HEK293T (cell line): ENCODE measurements around the gene FMO2.
A peak's percentile ranks its signal among the peaks of the same experiment; 100 is the strongest.

Source experiments
- CTCF ChIA-PET: fragments of 350-600 bp; formaldehyde crosslinking; extraction: SDS; loops from one replicate; lab custom pipeline; 2021; ENCODE audit warnings: antibody characterized with exemption, inconsistent platforms; lab: Yijun Ruan, JAX
- POLR2A ChIA-PET: fragments of 350-600 bp; formaldehyde crosslinking; extraction: SDS; loops from one replicate; lab custom pipeline; 2020; ENCODE audit warnings: antibody characterized with exemption, inconsistent platforms; lab: Yijun Ruan, JAX
- DNase-seq: peaks from one replicate; pipeline ENCODE4 v3.0.0; 2012; ENCODE audit warnings: mixed read lengths; ENCODE audit errors: extremely low spot score
- ARNT ChIP-seq: fragments of 450-650 bp; IDR thresholded peaks from 2 replicates; pipeline ENCODE4 v1.6.1; 2017; ENCODE audit warnings: mild to moderate bottlenecking
- BHLHE40 ChIP-seq: fragments of 450-650 bp; IDR thresholded peaks from 2 replicates; pipeline ENCODE4 v1.6.1; 2016; ENCODE audit warnings: mild to moderate bottlenecking, moderate library complexity, borderline replicate concordance
- CTBP1 ChIP-seq: fragments of 450-650 bp; IDR thresholded peaks from 2 replicates; pipeline ENCODE4 v1.6.1; 2016; ENCODE audit warnings: borderline replicate concordance
- ELF4 ChIP-seq: fragments of 450-650 bp; IDR thresholded peaks from 2 replicates; pipeline ENCODE4 v1.6.1; 2017; ENCODE audit warnings: antibody characterized with exemption
- FOXA1 ChIP-seq: fragments of 450-650 bp; IDR thresholded peaks from 2 replicates; pipeline ENCODE4 v1.6.1; 2016; ENCODE audit warnings: mild to moderate bottlenecking
- FOXK2 ChIP-seq: fragments of 450-650 bp; IDR thresholded peaks from 2 replicates; pipeline ENCODE4 v1.6.1; 2016; ENCODE audit warnings: mild to moderate bottlenecking
- FOXM1 ChIP-seq: fragments of 450-650 bp; IDR thresholded peaks from 2 replicates; pipeline ENCODE4 v1.6.1; 2017; ENCODE audit warnings: mild to moderate bottlenecking, borderline replicate concordance
- HDGF ChIP-seq: fragments of 450-650 bp; IDR thresholded peaks from 2 replicates; pipeline ENCODE4 v1.6.1; 2017; ENCODE audit warnings: antibody characterized with exemption, borderline replicate concordance
- L3MBTL2 ChIP-seq: fragments of 450-650 bp; conservative IDR thresholded peaks from 2 replicates; pipeline ENCODE4 v1.6.1; 2016; ENCODE audit warnings: mild to moderate bottlenecking
- LEF1 ChIP-seq: fragments of 450-650 bp; IDR thresholded peaks from 2 replicates; pipeline ENCODE4 v1.6.1; 2017; ENCODE audit warnings: mild to moderate bottlenecking, borderline replicate concordance
- NFRKB ChIP-seq: fragments of 450-650 bp; IDR thresholded peaks from 2 replicates; pipeline ENCODE4 v1.6.1; 2016; ENCODE audit warnings: mild to moderate bottlenecking, moderate library complexity
- PKNOX1 ChIP-seq: fragments of 450-650 bp; IDR thresholded peaks from 2 replicates; pipeline ENCODE4 v1.6.1; 2016
- SP1 ChIP-seq: fragments of 450-650 bp; IDR thresholded peaks from 2 replicates; pipeline ENCODE4 v1.6.1; 2017
- SUZ12 ChIP-seq: fragments of 450-650 bp; IDR thresholded peaks from 2 replicates; pipeline ENCODE4 v1.6.1; 2016; ENCODE audit warnings: mild to moderate bottlenecking
- TARDBP ChIP-seq: fragments of 450-650 bp; IDR thresholded peaks from 2 replicates; pipeline ENCODE4 v1.6.1; 2016
- ZNF384 ChIP-seq: fragments of 450-650 bp; IDR thresholded peaks from 2 replicates; pipeline ENCODE4 v1.6.1; 2016

The FMO2 gene

GRCh38 chr1:171243878-171244277, 58.8 kb downstream of the FMO2 start:
- TF ChIP-seq CTBP1: no peak
- TF ChIP-seq SP1: no peak
- no peak for TF ChIP-seq PKNOX1
- no peak for TF ChIP-seq HDGF
- TF ChIP-seq NFRKB: no peak
- TF ChIP-seq ARNT: no peak
- no peak for TF ChIP-seq BHLHE40
- TF ChIP-seq L3MBTL2: no peak
- TF ChIP-seq ZNF384: no peak
- no peak for TF ChIP-seq FOXM1
- no peak for TF ChIP-seq SUZ12
- no peak for TF ChIP-seq FOXK2
- TF ChIP-seq TARDBP: no peak
- no peak for TF ChIP-seq LEF1
- no peak for TF ChIP-seq FOXA1
- TF ChIP-seq ELF4: no peak
- POLR2A ChIA-PET: no interaction called here
- DNase-seq: no peak
- CTCF ChIA-PET: interaction anchor here (2.8 kb wide), 1 partner anchor 70 kb away, joined by 19 read pairs; the partner anchor contains the start of gene FMO4

- TF ChIP-seq HDGF: no peak
- TF ChIP-seq FOXM1: no peak
- TF ChIP-seq NFRKB: no peak
- no peak for TF ChIP-seq BHLHE40
- TF ChIP-seq FOXK2: no peak
- TF ChIP-seq LEF1: no peak
- TF ChIP-seq TARDBP: no peak
- TF ChIP-seq FOXA1: no peak
- TF ChIP-seq CTBP1: no peak
- no peak for TF ChIP-seq L3MBTL2
- no peak for TF ChIP-seq ZNF384
- no peak for TF ChIP-seq PKNOX1
- no peak for TF ChIP-seq ELF4
- no peak for TF ChIP-seq SP1
- ChIA-PET CTCF (interaction anchor here (0.6 to 2.8 kb wide), 7 partner anchors 8 to 71 kb away, joined by 3 to 19 read pairs (median 4); partner anchors contain the start of gene FMO4), POLR2A (interaction anchor here (1.3 kb wide), 1 partner anchor 68 kb away, joined by 5 read pairs; the partner anchor contains the start of gene FMO4)
Measured at GRCh38 chr1:171245458-171246064, 60.5 kb downstream of the FMO2 start.

GRCh38 chr1:171247501-171247900, 62.4 kb downstream of the FMO2 start:
- POLR2A ChIA-PET: no interaction called here
- CTCF ChIA-PET: interaction anchor here (0.7 to 1.0 kb wide), 2 partner anchors 66 kb away, joined by 3 read pairs; partner anchors contain the start of gene FMO4
- no peak for DNase-seq
- no peak for TF ChIP-seq BHLHE40
- TF ChIP-seq FOXK2: no peak
- no peak for TF ChIP-seq NFRKB
- TF ChIP-seq FOXM1: no peak
- no peak for TF ChIP-seq LEF1
- no peak for TF ChIP-seq HDGF
- TF ChIP-seq ARNT: no peak
- no peak for TF ChIP-seq SUZ12
- TF ChIP-seq CTBP1: no peak
- no peak for TF ChIP-seq ZNF384
- TF ChIP-seq SP1: no peak
- no peak for TF ChIP-seq L3MBTL2
- no peak for TF ChIP-seq TARDBP
- no peak for TF ChIP-seq FOXA1
- TF ChIP-seq ELF4: no peak

More at GRCh38 chr1:171245458-171246064, 60.5 kb downstream of the FMO2 start:
- peak; percentile 66 for DNase-seq

GRCh38 chr1:171248302-171248701, 63.2 kb downstream of the FMO2 start, which contains the start of gene FMO1:
Gene FMO1 (plus strand): TSS chr1:171248494. CDS start chr1:171258088, 9,594 bp downstream.
- DNase-seq: no peak
- TF ChIP-seq ZNF384 (no peak), HDGF (no peak), FOXM1 (no peak), TARDBP (no peak), LEF1 (no peak), CTBP1 (no peak), PKNOX1 (no peak), NFRKB (no peak)
- POLR2A ChIA-PET: no interaction called here
- CTCF ChIA-PET: interaction anchor here (0.6 to 1.0 kb wide), 2 partner anchors 66 to 394 kb away, joined by 3 read pairs; partner anchors contain the start of gene FMO4

- TF ChIP-seq CTBP1: no peak
- no peak for TF ChIP-seq HDGF
- TF ChIP-seq ELF4: no peak
- TF ChIP-seq L3MBTL2: no peak
- no peak for TF ChIP-seq PKNOX1
- TF ChIP-seq SUZ12: no peak
- no peak for TF ChIP-seq LEF1
- no peak for TF ChIP-seq ARNT
- no peak for TF ChIP-seq SP1
- no peak for TF ChIP-seq BHLHE40
- TF ChIP-seq FOXA1: no peak
- TF ChIP-seq TARDBP: no peak
- TF ChIP-seq FOXM1: no peak
- POLR2A ChIA-PET: no interaction called here
- DNase-seq: no peak
- CTCF ChIA-PET: interaction anchor here (0.6 to 1.0 kb wide), 3 partner anchors 65 to 394 kb away, joined by 3 read pairs; partner anchors contain the start of gene FMO4
Measured at GRCh38 chr1:171248841-171249240, 63.7 kb downstream of the FMO2 start.
